Adrenal gland (tissue), 12 donors: ENCODE data around the gene TMEM63C. TPM values are rescaled to one million over a fixed set of nuclear protein-coding genes. Genes with fewer than 3 reads are reported as not detected.

Experiments used
- DNase-seq, 7 donors: peaks; one replicate each; pipeline ENCODE4 v3.0.0-alpha.2; 2019 to 2020
- H3K27ac ChIP-seq, 5 donors: fragments of 200-600 bp; sonication (generic) in 4 of 5; 1 replicate in 3 of 5; 2 replicates in 2 of 5; pipeline versions ENCODE4 v1.5.1 to v1.8.0; 2016 to 2020; ENCODE audit warnings: mild to moderate bottlenecking in 1 of 5
- H3K27me3 ChIP-seq: fragments of 200-600 bp; 2 replicates; pipeline ENCODE4 v1.8.0; 2021
- H3K36me3 ChIP-seq, 2 donors: fragments of 200-600 bp; replicated peaks in 1 of 2; 1 replicate in 1 of 2; 2 replicates in 1 of 2; pipeline versions ENCODE4 v1.5.1 to v1.8.0; 2018 to 2022
- H3K4me1 ChIP-seq, 2 donors: fragments of 200-600 bp; replicated peaks in 1 of 2; 1 replicate in 1 of 2; 2 replicates in 1 of 2; pipeline versions ENCODE4 v1.5.1 to v1.8.0; 2018 to 2021
- H3K4me3 ChIP-seq, 4 donors: fragments of 200-600 bp; sonication (generic) in 3 of 4; one replicate each; pipeline ENCODE4 v1.5.1; 2016 to 2018
- H3K9me3 ChIP-seq, 3 donors: fragments of 200-600 bp; sonication (generic) in 1 of 3; replicated peaks in 1 of 3; 1 replicate in 2 of 3; 2 replicates in 1 of 3; pipeline versions ENCODE4 v1.5.1 to v1.8.0; 2016 to 2021
- POLR2A ChIP-seq, 2 donors: fragments of 450-650 bp; IDR thresholded peaks; one replicate each; pipeline ENCODE4 v1.6.1; 2017; ENCODE audit warnings: antibody characterized with exemption in 2 of 2, mild to moderate bottlenecking in 2 of 2, moderate library complexity in 1 of 2
- WGBS, 4 donors: extraction: QIAGEN DNeasy Blood & Tissue Kit in 2 of 4; methylation state at CpG; one replicate each; pipeline versions ENCODE4 v1.1.5 to v1.1.7; 2013 to 2017; 5-methylcytosine and 5-hydroxymethylcytosine counted together
- intact Hi-C, 2 donors: fragments of 100-400 bp; cut with DNase I; formaldehyde crosslinking; loops; one replicate each; pipeline versions ENCODE4 v1.14.1 to v1.15.0; 2022 to 2023
- polyA plus RNA-seq, 3 donors: library from polyadenylated mRNA; stranded (reverse); fragments of 200-250 nt in 2 of 3; fragments of 350-450 nt in 1 of 3; fragmentation: Illumina TruSeq in 1 of 3; extraction: RNeasy Lipid Tissue Mini Kit (QIAGEN cat#74804) in 1 of 3; gene quantifications; one replicate each; pipeline ENCODE4 v1.2.3, GENCODE V29; 2013 to 2014
- total RNA-seq, 9 donors: library from RNA; depleted of rRNA in 4 of 9; stranded (reverse); fragments of >200 nt in 4 of 9; fragments of 120-200 nt in 1 of 9; fragmentation: NEBNext Ultra II Directional in 1 of 9; extraction: Animal tissue kit (Norgen Biotek cat#: 25700) in 1 of 9; gene quantifications; one replicate each; pipeline versions ENCODE4 v1.1.0 to v1.2.4, GENCODE V29; 2013 to 2023
- TF ChIP-seq, protein P1 (sequence below), 6 experiments: fragments of 450-650 bp in 4 of 6; fragments of 200-600 bp in 2 of 6; sonication (generic) in 1 of 6; IDR thresholded peaks; 1 replicate in 5 of 6; 2 replicates in 1 of 6; pipeline versions ENCODE4 v1.5.1 to v1.8.0; 2016 to 2021; ENCODE audit warnings: antibody characterized with exemption in 6 of 6, mild to moderate bottlenecking in 2 of 6, moderate library complexity in 1 of 6
- donor health status: healthy with polysubstance abuse.
- donor health status: Bipolar disorder and iron deficiency.
- donor health status: DM: yes; HTN: yes; CAD: no.
- donor health status: DM: no; HTN: no; CAD: no.
- donor health status: DM: no; HTN: no; CAD: no.
- donor health status: DM: yes; HTN: yes; CAD: no.

The TMEM63C gene
- total and polyA plus RNA-seq, 12 donors, result 2.7 to 21.2 (median 8.3) TPM

DNA sequence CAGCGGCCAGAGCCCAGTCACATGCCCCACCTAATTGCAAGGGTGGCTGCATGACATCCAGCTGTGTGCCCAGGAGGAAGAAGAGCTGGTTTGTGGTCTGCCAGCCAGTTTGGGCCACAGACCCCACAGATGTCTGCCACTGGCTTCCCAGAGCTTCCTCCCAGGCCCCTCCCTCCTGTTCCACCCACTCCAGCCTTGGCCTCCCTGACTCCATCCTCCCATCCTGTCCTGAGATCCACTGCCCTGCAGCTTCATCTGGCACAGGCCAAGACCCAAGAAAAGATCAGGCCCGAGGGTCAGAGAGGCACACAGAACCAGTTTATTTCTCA, 83.6 kb downstream of the TMEM63C start:
- intact Hi-C loops, result no loop called here
- Histone ChIP-seq H3K4me3 (no peak overlapping the region), H3K4me1 (no peaks in the 10 kb centered on the region), H3K27me3 (no peaks in the 10 kb centered on the region), H3K36me3 (no peaks in the 10 kb centered on the region), H3K9me3 (no peaks in the 10 kb centered on the region), H3K27ac (no peak overlapping the region)
- DNase-seq, result no peak
- no peak for TF ChIP-seq POLR2A (IDR thresholded peaks at IDR 0.05)
- TF ChIP-seq, protein P1, sequence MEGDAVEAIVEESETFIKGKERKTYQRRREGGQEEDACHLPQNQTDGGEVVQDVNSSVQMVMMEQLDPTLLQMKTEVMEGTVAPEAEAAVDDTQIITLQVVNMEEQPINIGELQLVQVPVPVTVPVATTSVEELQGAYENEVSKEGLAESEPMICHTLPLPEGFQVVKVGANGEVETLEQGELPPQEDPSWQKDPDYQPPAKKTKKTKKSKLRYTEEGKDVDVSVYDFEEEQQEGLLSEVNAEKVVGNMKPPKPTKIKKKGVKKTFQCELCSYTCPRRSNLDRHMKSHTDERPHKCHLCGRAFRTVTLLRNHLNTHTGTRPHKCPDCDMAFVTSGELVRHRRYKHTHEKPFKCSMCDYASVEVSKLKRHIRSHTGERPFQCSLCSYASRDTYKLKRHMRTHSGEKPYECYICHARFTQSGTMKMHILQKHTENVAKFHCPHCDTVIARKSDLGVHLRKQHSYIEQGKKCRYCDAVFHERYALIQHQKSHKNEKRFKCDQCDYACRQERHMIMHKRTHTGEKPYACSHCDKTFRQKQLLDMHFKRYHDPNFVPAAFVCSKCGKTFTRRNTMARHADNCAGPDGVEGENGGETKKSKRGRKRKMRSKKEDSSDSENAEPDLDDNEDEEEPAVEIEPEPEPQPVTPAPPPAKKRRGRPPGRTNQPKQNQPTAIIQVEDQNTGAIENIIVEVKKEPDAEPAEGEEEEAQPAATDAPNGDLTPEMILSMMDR (IDR thresholded peaks at IDR 0.05), result no peak
- WGBS, 4 donors, result 40 to 71% (median 64%) methylated on average over 1 to 2 of the region's 2 CpGs

DNA sequence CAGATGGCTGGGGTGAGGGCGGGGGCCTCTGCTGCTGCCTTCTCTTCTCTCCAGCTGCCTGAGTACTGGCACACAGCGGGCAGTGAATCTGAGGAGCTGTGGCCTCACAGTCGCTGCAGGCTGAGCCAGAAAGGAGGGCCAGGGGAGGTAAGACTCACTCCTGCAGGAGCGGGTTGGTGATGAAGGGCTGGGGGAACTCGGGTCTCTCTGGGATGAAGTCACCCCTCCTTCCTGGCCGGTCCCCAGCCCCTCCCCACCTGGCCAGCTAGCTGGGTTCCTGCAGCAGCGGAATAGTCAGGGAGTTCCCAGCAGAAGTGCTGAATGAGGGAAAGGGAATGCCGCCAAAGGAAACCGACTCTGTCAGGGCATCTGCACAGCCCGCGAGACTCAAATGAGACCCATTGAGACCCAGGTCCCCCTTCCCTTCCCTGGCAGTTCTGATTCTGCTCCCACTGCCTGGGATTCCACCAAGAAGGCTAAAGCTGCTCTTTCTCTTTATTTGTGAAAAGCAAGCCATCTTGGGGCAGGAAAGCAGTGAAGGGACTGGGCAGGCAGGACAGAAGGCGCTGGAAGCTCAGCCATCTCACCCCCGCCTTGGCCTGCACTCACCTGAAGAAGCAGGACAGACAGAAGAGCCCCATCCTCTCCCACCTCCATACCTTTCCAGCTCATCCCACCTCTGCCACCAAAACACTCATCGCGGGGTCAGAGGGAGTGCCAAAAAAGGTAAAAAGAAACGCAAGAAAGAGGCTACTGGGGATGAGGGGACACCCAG, 84.2 kb downstream of the TMEM63C start:
- H3K27me3 ChIP-seq, result peaks cover 5% of the 10 kb centered on the region
- no peaks in the 10 kb centered on the region for H3K36me3 ChIP-seq
- H3K27ac ChIP-seq, result no peak overlapping the region
- no peak overlapping the region for H3K4me3 ChIP-seq
- TF ChIP-seq, protein P1 (IDR thresholded peaks at IDR 0.05), result no peak
- no peak for TF ChIP-seq POLR2A (IDR thresholded peaks at IDR 0.05)
- H3K4me1 ChIP-seq, result no peaks in the 10 kb centered on the region
- H3K9me3 ChIP-seq, result no peaks in the 10 kb centered on the region
- intact Hi-C loops, result no loop called here
- DNase-seq, result no peak
- WGBS, 4 donors, result 78 to 86% (median 81%) methylated on average over 11 to 16 of the region's 16 CpGs

DNA sequence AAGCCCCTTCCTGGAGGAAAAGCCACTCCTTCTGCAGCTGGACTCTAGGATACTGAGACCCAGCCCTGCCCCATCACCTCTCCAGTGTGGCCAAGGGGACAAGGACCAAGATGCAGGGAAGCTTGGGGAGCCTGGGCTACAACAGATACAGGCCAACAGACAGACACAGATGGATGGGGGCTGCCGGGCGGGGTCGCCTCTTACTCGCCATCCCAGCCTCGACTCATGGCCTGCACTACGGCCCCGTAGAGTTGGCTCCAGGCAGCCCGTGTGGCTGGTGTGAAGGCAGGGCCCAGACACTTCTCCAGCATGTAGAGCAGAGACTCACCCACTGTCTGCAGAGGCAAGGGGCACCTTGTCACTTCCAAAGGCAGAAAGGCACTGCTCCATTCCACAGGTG, 84.7 kb downstream of the TMEM63C start:
- DNase-seq, result no peak
- TF ChIP-seq, protein P1 (IDR thresholded peaks at IDR 0.05), result no peak
- no peak for TF ChIP-seq POLR2A (IDR thresholded peaks at IDR 0.05)
- Histone ChIP-seq H3K36me3 (no peaks in the 10 kb centered on the region), H3K9me3 (no peaks in the 10 kb centered on the region), H3K4me3 (no peak overlapping the region), H3K4me1 (no peaks in the 10 kb centered on the region), H3K27me3 (peaks cover 11% of the 10 kb centered on the region), H3K27ac (no peak overlapping the region)
- intact Hi-C loops, result no loop called here
- 83 to 87% (median 86%) methylated on average over 5 to 8 of the region's 8 CpGs for WGBS, 4 donors

GRCh38 chr14:77267937-77268699, 86.5 kb downstream of the TMEM63C start:
- H3K27ac ChIP-seq, result no peak overlapping the region
- H3K27me3 ChIP-seq, result peaks cover 19% of the 10 kb centered on the region
- 86 to 96% (median 93%) methylated on average over 2 to 5 of the region's 5 CpGs for WGBS, 4 donors
- TF ChIP-seq, protein P1 (IDR thresholded peaks at IDR 0.05), result no peak
- TF ChIP-seq POLR2A (IDR thresholded peaks at IDR 0.05), result no peak
- no peaks in the 10 kb centered on the region for H3K36me3 ChIP-seq
- H3K4me3 ChIP-seq, result no peak overlapping the region
- no peaks in the 10 kb centered on the region for H3K4me1 ChIP-seq
- intact Hi-C loops, result no loop called here
- no peak for DNase-seq
- no peaks in the 10 kb centered on the region for H3K9me3 ChIP-seq
